ENCODE data around the gene HSP90B1.

GRCh38 chr12:103944964-103945363 is 14.8 kb downstream of the HSP90B1 start:
- TF ChIP-seq FOXK2 (IDR thresholded peaks at IDR 0.05) = no peak
- no peak for TF ChIP-seq SP1 (IDR thresholded peaks at IDR 0.05)
- TF ChIP-seq FOXM1 (IDR thresholded peaks at IDR 0.05; ENCODE audit: borderline replicate concordance) = no peak
- TF ChIP-seq ELF4 (IDR thresholded peaks at IDR 0.05) = 0 out of 2 replicates have a peak, but pooled peaks have one; percentile 14
- no peak for TF ChIP-seq L3MBTL2 (conservative IDR thresholded peaks at IDR 0.05)
- TF ChIP-seq BHLHE40 (IDR thresholded peaks at IDR 0.05; ENCODE audit: borderline replicate concordance) = no peak
- no peak for TF ChIP-seq TARDBP (IDR thresholded peaks at IDR 0.05)
- no peak for TF ChIP-seq HDGF (IDR thresholded peaks at IDR 0.05; ENCODE audit: borderline replicate concordance)
- TF ChIP-seq ZNF384 (IDR thresholded peaks at IDR 0.05) = no peak

All from HEK293T (cell line).